B cell (primary cell): Measurements from ENCODE around the gene PDZD2. TPM values are rescaled to one million over a fixed set of nuclear protein-coding genes. Genes with fewer than 3 reads are reported as not detected.

Source experiments
- ATAC-seq: fragments of 200-7000 bp; cut with Tn5 transposase; one replicate; pipeline ENCODE4 v1.10.0; 2021; ENCODE audit warnings: low read depth, mild to moderate bottlenecking, moderate number of reproducible peaks, moderate library complexity
- CTCF ChIA-PET: fragments of 350-600 bp; sonication (Branson Sonifier 250); formaldehyde crosslinking; loops from one replicate; lab custom pipeline; 2021; ENCODE audit warnings: antibody characterized with exemption, inconsistent platforms; lab: Charles Lee
- POLR2A ChIA-PET: fragments of 350-600 bp; sonication (Branson Sonifier 250); formaldehyde crosslinking; loops from one replicate; lab custom pipeline; 2021; ENCODE audit warnings: antibody characterized with exemption; lab: Charles Lee
- DNase-seq: peaks from one replicate; pipeline ENCODE4 v3.0.0; 2013
- H2AFZ ChIP-seq: 2 replicates; pipeline ENCODE4 v1.6.1; 2012; ENCODE audit warnings: mild to moderate bottlenecking, low read depth, low read length; ENCODE audit not compliant: insufficient read depth, poor library complexity, severe bottlenecking
- H3K27ac ChIP-seq, 2 donors: 1 replicate in 1 of 2; 2 replicates in 1 of 2; pipeline ENCODE4 v1.5.1; 2012 to 2013; ENCODE audit warnings: low read length in 2 of 2, mild to moderate bottlenecking in 2 of 2, moderate library complexity in 1 of 2
- H3K27me3 ChIP-seq, 4 experiments: fragments of 200-600 bp in 1 of 4; sonication (generic) in 1 of 4; replicated peaks in 1 of 4; 1 replicate in 2 of 4; 2 replicates in 2 of 4; pipeline versions ENCODE4 v1.6.1 to v1.7.0; 2013 to 2016; ENCODE audit warnings: low read length in 3 of 4, mild to moderate bottlenecking in 2 of 4, mixed read lengths in 1 of 4, moderate library complexity in 1 of 4; ENCODE audit not compliant: insufficient read depth in 4 of 4, control insufficient read depth in 3 of 4; ENCODE audit errors: control extremely low read depth in 1 of 4
- H3K36me3 ChIP-seq, 2 experiments: replicated peaks in 1 of 2; 1 replicate in 1 of 2; 2 replicates in 1 of 2; pipeline versions ENCODE4 v1.6.1 to v1.7.1; 2013; ENCODE audit warnings: low read length in 1 of 2; ENCODE audit not compliant: insufficient read depth in 2 of 2, control insufficient read depth in 1 of 2; ENCODE audit errors: control extremely low read depth in 1 of 2, extremely low read depth in 1 of 2
- H3K4me1 ChIP-seq, 2 donors: fragments of 200-600 bp in 1 of 2; sonication (generic) in 1 of 2; 1 replicate in 1 of 2; 2 replicates in 1 of 2; pipeline versions ENCODE4 v1.5.1 to v1.6.1; 2013 to 2017; ENCODE audit warnings: low read length in 2 of 2; ENCODE audit not compliant: control insufficient read depth in 2 of 2, insufficient read depth in 2 of 2
- H3K4me2 ChIP-seq: replicated peaks from 2 replicates; pipeline ENCODE3; 2012; ENCODE audit warnings: mild to moderate bottlenecking, low read depth, low read length; ENCODE audit not compliant: poor library complexity, severe bottlenecking
- H3K4me3 ChIP-seq, 5 experiments: fragments of 200-600 bp in 1 of 5; sonication (generic) in 1 of 5; 1 replicate in 3 of 5; 2 replicates in 2 of 5; pipeline versions ENCODE4 v1.5.1 to v1.7.0; 2011 to 2016; ENCODE audit warnings: low read length in 4 of 5, mild to moderate bottlenecking in 4 of 5, low read depth in 2 of 5, control low read depth in 1 of 5, moderate library complexity in 1 of 5; ENCODE audit not compliant: insufficient read depth in 1 of 5; ENCODE audit errors: control extremely low read depth in 1 of 5, extremely low read depth in 1 of 5
- H3K79me2 ChIP-seq: fragments of 200-600 bp; sonication (generic); one replicate; pipeline ENCODE4 v1.6.0; 2016; ENCODE audit warnings: low read length; ENCODE audit not compliant: control insufficient read depth, insufficient read depth
- H3K9ac ChIP-seq: fragments of 200-600 bp; sonication (generic); 2 replicates; pipeline ENCODE4 v1.6.1; 2017; ENCODE audit warnings: mild to moderate bottlenecking, low read length, moderate library complexity
- H3K9me3 ChIP-seq, 3 donors: one replicate each; pipeline versions ENCODE4 v1.6.1 to v1.7.1; 2013; ENCODE audit warnings: low read length in 2 of 3; ENCODE audit not compliant: control insufficient read depth in 2 of 3, insufficient read depth in 1 of 3; ENCODE audit errors: control extremely low read depth in 1 of 3
- H4K20me1 ChIP-seq: 2 replicates; pipeline ENCODE4 v1.6.0; 2012; ENCODE audit warnings: mild to moderate bottlenecking, low read length; ENCODE audit not compliant: insufficient read depth, control insufficient read depth, poor library complexity, severe bottlenecking
- H3K27ac Mint-ChIP-seq: one replicate; pipeline ENCODE4 v1.8.0; 2021; ENCODE audit warnings: mixed read lengths
- H3K27me3 Mint-ChIP-seq: one replicate; pipeline ENCODE4 v1.8.0; 2021; ENCODE audit warnings: mixed read lengths
- H3K4me1 Mint-ChIP-seq: one replicate; pipeline ENCODE4 v1.8.0; 2021; ENCODE audit warnings: mixed read lengths
- H3K4me3 Mint-ChIP-seq: one replicate; pipeline ENCODE4 v1.8.0; 2021; ENCODE audit warnings: mixed read lengths
- H3K9me3 Mint-ChIP-seq: one replicate; pipeline ENCODE4 v1.8.0; 2022; ENCODE audit warnings: mixed read lengths; ENCODE audit not compliant: insufficient read depth
- EZH2 ChIP-seq: IDR thresholded peaks from 2 replicates; pipeline ENCODE4 v1.6.1; 2012; ENCODE audit warnings: borderline replicate concordance, low read depth, mild to moderate bottlenecking, moderate library complexity, low read length; ENCODE audit not compliant: insufficient read depth, poor library complexity, severe bottlenecking
- WGBS: methylation state at CpG from one replicate; pipeline ENCODE4 v1.1.5; 2013; ENCODE audit warnings: missing lambda C conversion rate; ENCODE audit not compliant: insufficient coverage; 5-methylcytosine and 5-hydroxymethylcytosine counted together
- intact Hi-C: fragments of 100-400 bp; cut with micrococcal nuclease; formaldehyde crosslinking; loops from one replicate; pipeline ENCODE4 v1.10.0; 2022
- polyA plus RNA-seq: library from polyadenylated mRNA; depleted of rRNA; stranded (reverse); fragments of >200 nt; gene quantifications from 2 replicates; pipeline ENCODE4 v1.2.3, GENCODE V29; 2012
- total RNA-seq, 2 donors: library from RNA; stranded (reverse); fragments of 120-200 nt in 1 of 2; gene quantifications; 1 replicate in 1 of 2; 2 replicates in 1 of 2; pipeline versions ENCODE4 v1.2.3 to v1.2.4, GENCODE V29; 2013 to 2022
- TF ChIP-seq, protein P1 (sequence below): fragments of 200-600 bp; IDR thresholded peaks from one replicate; pipeline ENCODE4 v1.8.0; 2022; ENCODE audit warnings: antibody characterized with exemption, mild to moderate bottlenecking

The PDZD2 gene
- total and polyA plus RNA-seq, 2 donors (not counting 1 experiment from before 2014, with no cell fraction given): not detected

DNA sequence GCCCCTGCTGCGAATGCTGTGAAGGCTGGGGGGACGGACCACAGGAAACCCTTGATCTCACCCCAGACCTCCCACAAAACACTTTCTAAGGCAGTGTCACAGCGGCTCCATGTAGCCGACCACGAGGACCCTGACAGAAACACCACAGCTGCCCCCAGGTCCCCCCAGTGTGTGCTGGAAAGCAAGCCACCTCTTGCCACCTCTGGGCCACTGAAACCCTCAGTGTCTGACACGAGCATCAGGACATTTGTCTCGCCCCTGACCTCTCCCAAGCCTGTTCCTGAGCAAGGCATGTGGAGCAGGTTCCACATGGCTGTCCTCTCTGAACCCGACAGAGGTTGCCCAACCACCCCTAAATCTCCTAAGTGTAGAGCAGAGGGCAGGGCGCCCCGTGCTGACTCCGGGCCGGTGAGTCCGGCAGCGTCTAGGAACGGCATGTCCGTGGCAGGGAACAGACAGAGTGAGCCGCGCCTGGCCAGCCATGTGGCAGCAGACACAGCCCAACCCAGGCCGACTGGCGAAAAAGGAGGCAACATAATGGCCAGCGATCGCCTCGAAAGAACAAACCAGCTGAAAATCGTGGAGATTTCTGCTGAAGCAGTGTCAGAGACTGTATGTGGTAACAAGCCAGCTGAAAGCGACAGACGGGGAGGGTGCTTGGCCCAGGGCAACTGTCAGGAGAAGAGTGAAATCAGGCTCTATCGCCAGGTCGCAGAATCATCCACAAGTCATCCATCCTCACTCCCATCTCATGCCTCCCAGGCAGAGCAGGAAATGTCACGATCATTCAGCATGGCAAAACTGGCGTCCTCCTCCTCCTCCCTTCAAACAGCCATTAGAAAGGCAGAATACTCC is 450.4 kb downstream of the PDZD2 start:
- H3K9me3 Mint-ChIP-seq: no peaks in the 10 kb centered on the region
- CTCF ChIA-PET: no interaction called here
- intact Hi-C loops: no loop called here
- POLR2A ChIA-PET: no interaction called here
- no peak for DNase-seq
- H3K27ac Mint-ChIP-seq: no peak overlapping the region
- Histone ChIP-seq H2AFZ (no peak overlapping the region), H3K9me3 (no peaks in the 10 kb centered on the region), H3K4me1 (peaks cover 0 to 5% of the 10 kb centered on the region in 2 donors), H3K79me2 (no peaks in the 10 kb centered on the region), H4K20me1 (no peaks in the 10 kb centered on the region), H3K36me3 (no peaks in the 10 kb centered on the region), H3K27me3 (no peaks in the 10 kb centered on the region), H3K4me2 (no peak overlapping the region), H3K27ac (no peak overlapping the region), H3K9ac (no peak overlapping the region), H3K4me3 (no peak overlapping the region)
- H3K4me3 Mint-ChIP-seq: no peak overlapping the region
- ATAC-seq: no peak
- TF ChIP-seq EZH2: no peak
- TF ChIP-seq, protein P1, sequence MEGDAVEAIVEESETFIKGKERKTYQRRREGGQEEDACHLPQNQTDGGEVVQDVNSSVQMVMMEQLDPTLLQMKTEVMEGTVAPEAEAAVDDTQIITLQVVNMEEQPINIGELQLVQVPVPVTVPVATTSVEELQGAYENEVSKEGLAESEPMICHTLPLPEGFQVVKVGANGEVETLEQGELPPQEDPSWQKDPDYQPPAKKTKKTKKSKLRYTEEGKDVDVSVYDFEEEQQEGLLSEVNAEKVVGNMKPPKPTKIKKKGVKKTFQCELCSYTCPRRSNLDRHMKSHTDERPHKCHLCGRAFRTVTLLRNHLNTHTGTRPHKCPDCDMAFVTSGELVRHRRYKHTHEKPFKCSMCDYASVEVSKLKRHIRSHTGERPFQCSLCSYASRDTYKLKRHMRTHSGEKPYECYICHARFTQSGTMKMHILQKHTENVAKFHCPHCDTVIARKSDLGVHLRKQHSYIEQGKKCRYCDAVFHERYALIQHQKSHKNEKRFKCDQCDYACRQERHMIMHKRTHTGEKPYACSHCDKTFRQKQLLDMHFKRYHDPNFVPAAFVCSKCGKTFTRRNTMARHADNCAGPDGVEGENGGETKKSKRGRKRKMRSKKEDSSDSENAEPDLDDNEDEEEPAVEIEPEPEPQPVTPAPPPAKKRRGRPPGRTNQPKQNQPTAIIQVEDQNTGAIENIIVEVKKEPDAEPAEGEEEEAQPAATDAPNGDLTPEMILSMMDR: no peak
- 92% methylated on average over 30 of the region's 30 CpGs for WGBS
- H3K4me1 Mint-ChIP-seq: peaks cover 5% of the 10 kb centered on the region
- no peaks in the 10 kb centered on the region for H3K27me3 Mint-ChIP-seq
